ENCODE data around the gene POC1A. TPM values are rescaled to one million over a fixed set of nuclear protein-coding genes. Genes with fewer than 3 reads are reported as not detected.

POC1A gene
- total and polyA plus RNA-seq, 10 of the 15 experiments (the other 5 are each of a cell fraction or from before 2014, with no cell fraction given) = 8.5 to 49.8 (median 23.5) TPM

DNA sequence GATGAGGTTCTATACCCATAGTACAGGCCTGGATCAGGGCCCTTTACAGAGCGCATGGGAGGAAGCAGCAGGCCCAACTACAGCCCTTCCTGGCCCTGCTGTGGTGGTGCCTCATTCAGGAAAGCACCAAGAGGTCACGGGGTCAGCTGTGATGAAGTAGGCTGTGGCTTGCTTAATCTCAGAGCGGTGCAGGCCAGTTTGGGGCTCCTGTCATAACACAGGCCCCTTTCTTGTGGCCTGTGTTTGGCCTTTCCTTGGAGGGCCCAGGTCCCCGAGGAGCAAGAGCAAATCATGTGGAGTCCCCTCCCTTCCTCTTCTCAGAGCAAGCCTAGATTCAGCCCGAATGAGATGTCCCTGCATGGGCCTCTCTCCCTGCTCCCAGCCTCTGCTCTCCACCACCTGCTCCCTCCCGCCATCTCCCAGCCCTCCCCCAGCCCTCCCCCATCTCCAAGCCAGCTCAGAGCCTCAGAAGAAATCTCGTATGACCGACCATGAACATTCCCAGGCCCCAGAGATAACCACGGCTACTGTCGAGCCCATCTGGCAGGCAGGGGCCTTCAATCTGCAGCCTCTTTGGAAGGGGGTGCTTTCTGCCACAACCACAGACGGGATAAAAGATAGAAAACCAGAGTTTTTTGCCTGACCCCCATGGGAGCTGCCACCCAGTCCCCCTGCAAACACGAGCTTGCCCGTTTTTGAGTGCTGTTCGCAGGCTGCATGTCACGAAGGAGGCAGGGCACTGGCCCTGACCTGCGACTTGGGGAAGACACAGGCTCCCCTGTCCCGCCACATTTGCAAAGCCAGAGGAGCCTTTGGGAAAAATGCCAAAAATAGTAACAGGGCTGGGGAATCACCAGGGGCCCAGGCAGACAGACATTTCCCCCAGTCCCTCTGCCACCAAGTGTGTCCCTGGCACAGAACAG lies 65.5 kb downstream of the POC1A start:
- Histone ChIP-seq H3K4me1 (ENCODE audit: control insufficient read depth, insufficient read depth, low read length) (peaks cover 25% of the 10 kb centered on the region), H3K36me3 (ENCODE audit: control insufficient read depth in 2 of 2, insufficient read depth in 2 of 2, low read length in 1 of 2) (peaks cover 0 to 3% of the 10 kb centered on the region in 2 experiments; a peak in 2 of 4 replicates), H3K79me2 (ENCODE audit: control insufficient read depth, insufficient read depth, low read length) (no peaks in the 10 kb centered on the region), H3K27me3 (replicated peaks in 1 of 2; ENCODE audit: control insufficient read depth in 2 of 2, insufficient read depth in 2 of 2, low read length in 1 of 2) (no peaks in the 10 kb centered on the region), H3K9ac (ENCODE audit: control insufficient read depth, insufficient read depth, low read length) (no peak overlapping the region), H4K20me1 (ENCODE audit: control insufficient read depth, insufficient read depth) (no peaks in the 10 kb centered on the region), H3K9me3 (replicated peaks; ENCODE audit: control insufficient read depth, insufficient read depth, low read length) (no peaks in the 10 kb centered on the region), H3K4me3 (no peak overlapping the region), H2AFZ (ENCODE audit: control insufficient read depth, low read depth, low read length) (no peak overlapping the region), H3K4me2 (ENCODE audit: control insufficient read depth, insufficient read depth) (no peak overlapping the region), H3K27ac (ENCODE audit: control insufficient read depth, insufficient read depth) (peak overlapping the region; percentile 6; the same call in 1 of the 2 replicates)
- SMC1A ChIA-PET (ENCODE audit: uncharacterized antibody, unreplicated experiment) = no interaction called here
- POLR2A ChIA-PET = no interaction called here
- ATAC-seq = peak; percentile 68
- in situ Hi-C loops (cut with MboI) = no loop called here
- FAIRE-seq = no peak
- 74% methylated on average over 15 of the region's 17 CpGs for WGBS (ENCODE audit: insufficient coverage, insufficient replicate concordance, low lambda C conversion rate, missing lambda C conversion rate)
- BruUV-seq (replicated peaks) = no TSS peak
- RAD21 ChIA-PET (ENCODE audit: unreplicated experiment) = no interaction called here
- CTCF ChIA-PET = no interaction called here
- intact Hi-C loops (cut with micrococcal nuclease; ENCODE audit: unreplicated experiment) = no loop called here
- TF ChIP-seq POLR2AphosphoS2 (IDR thresholded peaks at IDR 0.05; ENCODE audit: low read depth, low read length) (no peak), NR2F1 (conservative IDR thresholded peaks at IDR 0.05) (peak; percentile 96), NR2C1 (IDR thresholded peaks at IDR 0.05) (peak; percentile 46)
- TF ChIP-seq, protein P1, sequence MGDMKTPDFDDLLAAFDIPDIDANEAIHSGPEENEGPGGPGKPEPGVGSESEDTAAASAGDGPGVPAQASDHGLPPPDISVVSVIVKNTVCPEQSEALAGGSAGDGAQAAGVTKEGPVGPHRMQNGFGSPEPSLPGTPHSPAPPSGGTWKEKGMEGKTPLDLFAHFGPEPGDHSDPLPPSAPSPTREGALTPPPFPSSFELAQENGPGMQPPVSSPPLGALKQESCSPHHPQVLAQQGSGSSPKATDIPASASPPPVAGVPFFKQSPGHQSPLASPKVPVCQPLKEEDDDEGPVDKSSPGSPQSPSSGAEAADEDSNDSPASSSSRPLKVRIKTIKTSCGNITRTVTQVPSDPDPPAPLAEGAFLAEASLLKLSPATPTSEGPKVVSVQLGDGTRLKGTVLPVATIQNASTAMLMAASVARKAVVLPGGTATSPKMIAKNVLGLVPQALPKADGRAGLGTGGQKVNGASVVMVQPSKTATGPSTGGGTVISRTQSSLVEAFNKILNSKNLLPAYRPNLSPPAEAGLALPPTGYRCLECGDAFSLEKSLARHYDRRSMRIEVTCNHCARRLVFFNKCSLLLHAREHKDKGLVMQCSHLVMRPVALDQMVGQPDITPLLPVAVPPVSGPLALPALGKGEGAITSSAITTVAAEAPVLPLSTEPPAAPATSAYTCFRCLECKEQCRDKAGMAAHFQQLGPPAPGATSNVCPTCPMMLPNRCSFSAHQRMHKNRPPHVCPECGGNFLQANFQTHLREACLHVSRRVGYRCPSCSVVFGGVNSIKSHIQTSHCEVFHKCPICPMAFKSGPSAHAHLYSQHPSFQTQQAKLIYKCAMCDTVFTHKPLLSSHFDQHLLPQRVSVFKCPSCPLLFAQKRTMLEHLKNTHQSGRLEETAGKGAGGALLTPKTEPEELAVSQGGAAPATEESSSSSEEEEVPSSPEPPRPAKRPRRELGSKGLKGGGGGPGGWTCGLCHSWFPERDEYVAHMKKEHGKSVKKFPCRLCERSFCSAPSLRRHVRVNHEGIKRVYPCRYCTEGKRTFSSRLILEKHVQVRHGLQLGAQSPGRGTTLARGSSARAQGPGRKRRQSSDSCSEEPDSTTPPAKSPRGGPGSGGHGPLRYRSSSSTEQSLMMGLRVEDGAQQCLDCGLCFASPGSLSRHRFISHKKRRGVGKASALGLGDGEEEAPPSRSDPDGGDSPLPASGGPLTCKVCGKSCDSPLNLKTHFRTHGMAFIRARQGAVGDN (IDR thresholded peaks at IDR 0.05) = peak; percentile 76
- DNase-seq (ENCODE audit: low read depth, low spot score) = no peak

Measured in GM12878 (cell line).